GM13977 (cell line): ENCODE results near the gene IBTK.

ENCODE experiments used
- DNase-seq: peaks from one replicate; pipeline ENCODE4 v3.0.0; 2012; ENCODE audit warnings: low spot score
- in situ Hi-C: fragments of 300-500 bp; cut with MboI; formaldehyde crosslinking; loops from one replicate; pipeline ENCODE4 v1.12.0; 2022; ENCODE audit warnings: low sequenced_read_pairs, low pct_unique_long_range_greater_than_20kb, mixed read lengths, inconsistent platforms; ENCODE audit not compliant: unreplicated experiment
- TF ChIP-seq, protein P1 (sequence below): IDR thresholded peaks from 2 replicates; pipeline ENCODE4 v1.5.1; 2012; ENCODE audit warnings: mild to moderate bottlenecking, control low read depth; ENCODE audit not compliant: insufficient read depth; ENCODE audit errors: extremely low read depth, missing control alignments

IBTK gene

DNA sequence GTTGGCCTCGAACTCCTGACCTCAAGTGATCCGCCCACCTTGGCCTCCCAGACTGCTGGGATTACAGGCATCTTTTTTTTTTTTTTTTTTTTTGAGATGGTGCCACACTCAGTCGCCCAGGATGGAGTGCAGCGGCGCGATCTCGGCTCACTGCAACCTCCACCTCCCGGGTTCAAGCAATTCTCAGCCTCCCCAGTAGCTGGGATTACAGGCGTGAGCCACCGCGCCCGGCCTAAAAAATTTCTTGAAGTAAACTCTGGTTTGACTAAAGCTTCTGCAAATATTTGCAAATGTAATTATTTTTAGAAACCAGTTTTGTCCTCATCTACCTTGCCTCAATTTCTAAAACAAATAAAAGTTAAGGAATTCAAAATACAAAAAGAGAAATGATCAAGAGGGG is 1.2 kb downstream of the IBTK start:
- in situ Hi-C loops, result loop anchor here (25.0 kb wide), 1 partner anchor 966 kb away; no protein-coding TSS in a partner anchor
- TF ChIP-seq, protein P1, sequence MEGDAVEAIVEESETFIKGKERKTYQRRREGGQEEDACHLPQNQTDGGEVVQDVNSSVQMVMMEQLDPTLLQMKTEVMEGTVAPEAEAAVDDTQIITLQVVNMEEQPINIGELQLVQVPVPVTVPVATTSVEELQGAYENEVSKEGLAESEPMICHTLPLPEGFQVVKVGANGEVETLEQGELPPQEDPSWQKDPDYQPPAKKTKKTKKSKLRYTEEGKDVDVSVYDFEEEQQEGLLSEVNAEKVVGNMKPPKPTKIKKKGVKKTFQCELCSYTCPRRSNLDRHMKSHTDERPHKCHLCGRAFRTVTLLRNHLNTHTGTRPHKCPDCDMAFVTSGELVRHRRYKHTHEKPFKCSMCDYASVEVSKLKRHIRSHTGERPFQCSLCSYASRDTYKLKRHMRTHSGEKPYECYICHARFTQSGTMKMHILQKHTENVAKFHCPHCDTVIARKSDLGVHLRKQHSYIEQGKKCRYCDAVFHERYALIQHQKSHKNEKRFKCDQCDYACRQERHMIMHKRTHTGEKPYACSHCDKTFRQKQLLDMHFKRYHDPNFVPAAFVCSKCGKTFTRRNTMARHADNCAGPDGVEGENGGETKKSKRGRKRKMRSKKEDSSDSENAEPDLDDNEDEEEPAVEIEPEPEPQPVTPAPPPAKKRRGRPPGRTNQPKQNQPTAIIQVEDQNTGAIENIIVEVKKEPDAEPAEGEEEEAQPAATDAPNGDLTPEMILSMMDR, result no peak

DNA sequence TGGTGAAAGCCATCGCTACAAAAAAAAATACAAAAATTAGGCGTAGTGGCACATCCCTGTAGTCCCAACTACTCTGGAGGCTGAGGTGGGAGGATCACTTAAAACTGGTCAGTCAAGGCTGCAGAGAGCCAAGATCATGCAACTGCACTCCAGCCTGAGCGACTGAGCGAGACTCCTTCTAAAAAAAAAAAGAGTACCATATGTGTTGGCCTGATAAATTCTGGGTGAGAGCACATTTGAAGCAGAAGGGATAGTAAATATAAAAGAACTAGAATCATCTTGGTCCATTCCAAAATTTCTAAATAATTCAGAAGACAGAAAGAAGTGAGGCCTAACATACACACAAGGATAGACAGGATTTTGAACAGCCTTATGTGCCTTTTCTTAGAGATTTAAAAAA is 2.2 kb downstream of the IBTK start:
- in situ Hi-C loops, result loop anchor here (25.0 kb wide), 1 partner anchor 967 kb away; no protein-coding TSS in a partner anchor
- TF ChIP-seq, protein P1, result no peak

More for the DNA sequence above, 1.2 kb downstream of the IBTK start:
- no peak for DNase-seq

DNA sequence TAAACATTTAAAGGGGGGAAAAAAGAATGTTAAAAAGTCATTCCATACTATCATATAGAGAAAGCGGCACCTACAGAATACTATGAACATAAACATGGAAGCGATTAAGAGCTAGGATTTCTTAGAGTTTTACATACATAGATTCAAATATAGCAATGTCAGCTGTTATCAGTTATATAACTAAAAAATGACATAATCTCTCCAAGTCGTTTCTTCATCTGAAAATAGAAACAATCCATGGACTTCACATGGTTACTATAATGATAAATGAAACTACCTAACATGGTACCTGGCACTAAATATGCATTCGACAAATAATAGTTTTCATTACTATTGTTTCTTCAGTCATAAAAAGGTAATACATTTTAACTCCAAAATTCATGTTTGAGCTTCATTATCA is 3.7 kb downstream of the IBTK start:
- DNase-seq, result no peak
- TF ChIP-seq, protein P1, result no peak
- in situ Hi-C loops, result loop anchor here (25.0 kb wide), 1 partner anchor 968 kb away; no protein-coding TSS in a partner anchor

More for the DNA sequence above, 2.2 kb downstream of the IBTK start:
- DNase-seq, result no peak

- in situ Hi-C loops, result loop anchor here (25.0 kb wide), 1 partner anchor 972 kb away; no protein-coding TSS in a partner anchor
- no peak for DNase-seq
- TF ChIP-seq, protein P1, result no peak
Observed at GRCh38 chr6:82240186-82240585, 7.4 kb downstream of the IBTK start.

- in situ Hi-C loops, result loop anchor here (25.0 kb wide), 1 partner anchor 973 kb away; no protein-coding TSS in a partner anchor
- TF ChIP-seq, protein P1, result no peak
- DNase-seq, result no peak
Observed at GRCh38 chr6:82239597-82239996, 7.9 kb downstream of the IBTK start.

DNA sequence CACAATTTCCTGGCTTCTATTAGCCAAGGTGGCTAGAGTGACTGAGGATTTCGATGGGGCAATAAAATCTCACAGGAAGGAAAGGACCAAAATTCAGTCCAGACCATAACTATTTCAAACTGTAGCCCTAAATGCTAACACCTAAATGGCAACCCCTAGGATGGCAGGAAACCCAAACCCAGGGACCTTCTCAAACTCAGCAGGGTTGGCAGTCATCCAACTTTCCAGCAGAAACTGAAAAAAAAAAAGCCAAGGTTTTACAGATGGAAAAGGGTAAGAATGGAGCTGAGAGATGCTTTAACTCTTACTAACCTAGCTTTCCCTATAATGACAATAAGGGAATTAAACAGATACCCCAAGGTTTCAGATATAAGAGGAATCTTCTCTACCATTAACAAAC is 10.5 kb downstream of the IBTK start:
- TF ChIP-seq, protein P1, result no peak
- in situ Hi-C loops, result loop anchor here (25.0 kb wide), 1 partner anchor 975 kb away; no protein-coding TSS in a partner anchor
- DNase-seq, result no peak
